GM12878 (cell line): ENCODE data around the gene KCNK4. TPM values are rescaled to one million over a fixed set of nuclear protein-coding genes. Genes with fewer than 3 reads are reported as not detected.

ENCODE experiments used
- ATAC-seq: fragments of 200-7000 bp; cut with Tn5 transposase; 3 replicates; pipeline ENCODE4 v1.9.1; 2020; ENCODE audit warnings: mild to moderate bottlenecking, moderate library complexity
- BruUV-seq: library from RNA; stranded (reverse); fragments of 400-500 nt; replicated peaks from 2 replicates; lab custom pipeline; 2021; lab: Mats Ljungman, UMichigan
- CTCF ChIA-PET: fragments of 300-600 bp; sonication (Branson Sonifier 250); formaldehyde crosslinking; extraction: SDS; loops from one replicate; lab custom pipeline; 2021; ENCODE audit warnings: inconsistent platforms; lab: Yijun Ruan, JAX
- POLR2A ChIA-PET: fragments of 350-600 bp; formaldehyde crosslinking; extraction: SDS; loops from one replicate; lab custom pipeline; 2021; ENCODE audit warnings: inconsistent platforms; lab: Charles Lee
- RAD21 ChIA-PET: fragments of 300-600 bp; sonication (Branson Sonifier 250); formaldehyde crosslinking; loops from one replicate; lab custom pipeline; 2023; ENCODE audit warnings: antibody characterized with exemption; ENCODE audit not compliant: unreplicated experiment; lab: Charles Lee
- SMC1A ChIA-PET: fragments of 300-600 bp; sonication (Branson Sonifier 250); formaldehyde crosslinking; loops from one replicate; lab custom pipeline; 2023; ENCODE audit not compliant: unreplicated experiment, uncharacterized antibody; lab: Charles Lee
- DNase-seq: peaks from one replicate; pipeline ENCODE4 v3.0.0-alpha.2; 2011; ENCODE audit warnings: low read depth, low spot score
- FAIRE-seq: peaks from 3 replicates; lab custom pipeline; 2011; peaks lifted over from hg19 to GRCh38; lab: Jason Lieb, UNC
- H2AFZ ChIP-seq: 2 replicates; pipeline ENCODE4 v1.6.0; 2011; ENCODE audit warnings: low read depth, low read length, control low read depth; ENCODE audit not compliant: control insufficient read depth
- H3K27ac ChIP-seq: 2 replicates; pipeline ENCODE4 v1.5.1; 2011; ENCODE audit warnings: control low read depth; ENCODE audit not compliant: control insufficient read depth, insufficient read depth
- H3K27me3 ChIP-seq, 2 experiments: replicated peaks in 1 of 2; 2 replicates each; pipeline versions ENCODE4 v1.6.0 to v1.6.1; 2011; ENCODE audit warnings: low read length in 1 of 2; ENCODE audit not compliant: control insufficient read depth in 2 of 2, insufficient read depth in 2 of 2
- H3K36me3 ChIP-seq, 2 experiments: 2 replicates each; pipeline ENCODE4 v1.5.1; 2011; ENCODE audit warnings: low read length in 1 of 2; ENCODE audit not compliant: control insufficient read depth in 2 of 2, insufficient read depth in 2 of 2
- H3K4me1 ChIP-seq: 2 replicates; pipeline ENCODE4 v1.6.1; 2011; ENCODE audit warnings: mild to moderate bottlenecking, low read length, moderate library complexity, mixed read lengths; ENCODE audit not compliant: control insufficient read depth, insufficient read depth
- H3K4me2 ChIP-seq: 2 replicates; pipeline ENCODE4 v1.6.0; 2011; ENCODE audit warnings: control low read depth; ENCODE audit not compliant: control insufficient read depth, insufficient read depth
- H3K4me3 ChIP-seq: fragments of 200-600 bp; sonication (generic); 2 replicates; pipeline ENCODE4 v1.5.1; 2016
- H3K79me2 ChIP-seq: 2 replicates; pipeline ENCODE4 v1.6.0; 2011; ENCODE audit warnings: low read length; ENCODE audit not compliant: control insufficient read depth, insufficient read depth
- H3K9ac ChIP-seq: 2 replicates; pipeline ENCODE4 v1.8.0; 2011; ENCODE audit warnings: low read length, control low read depth, mixed read lengths; ENCODE audit not compliant: control insufficient read depth, insufficient read depth
- H3K9me3 ChIP-seq: replicated peaks from 3 replicates; pipeline ENCODE4 v1.5.1; 2011; ENCODE audit warnings: mild to moderate bottlenecking, low read length; ENCODE audit not compliant: control insufficient read depth, insufficient read depth
- H4K20me1 ChIP-seq: 2 replicates; pipeline ENCODE4 v1.6.0; 2011; ENCODE audit not compliant: control insufficient read depth, insufficient read depth
- E2F8 ChIP-seq: fragments of 450-650 bp; IDR thresholded peaks from 2 replicates; pipeline ENCODE4 v1.6.1; 2018; ENCODE audit warnings: mild to moderate bottlenecking, low read depth, moderate library complexity; ENCODE audit not compliant: partially characterized antibody
- HDAC2 ChIP-seq: fragments of 200-600 bp; sonication (generic); IDR thresholded peaks from 2 replicates; pipeline ENCODE4 v1.6.1; 2017
- IRF4 ChIP-seq: IDR thresholded peaks from 2 replicates; pipeline ENCODE4 v1.6.1; 2011; ENCODE audit warnings: low read depth, low read length
- MTA2 ChIP-seq: fragments of 450-650 bp; IDR thresholded peaks from 2 replicates; pipeline ENCODE4 v1.6.1; 2016; ENCODE audit warnings: low read depth, mild to moderate bottlenecking, moderate library complexity
- NFXL1 ChIP-seq: fragments of 450-650 bp; IDR thresholded peaks from 2 replicates; pipeline ENCODE4 v1.6.1; 2017; ENCODE audit warnings: antibody characterized with exemption, mild to moderate bottlenecking, borderline replicate concordance
- NR2C1 ChIP-seq: fragments of 450-650 bp; IDR thresholded peaks from 2 replicates; pipeline ENCODE4 v1.6.1; 2017; ENCODE audit warnings: antibody characterized with exemption, mild to moderate bottlenecking, moderate library complexity
- POLR2AphosphoS5 ChIP-seq: IDR thresholded peaks from 2 replicates; pipeline ENCODE4 v1.6.1; 2011; ENCODE audit warnings: mild to moderate bottlenecking, low read length, inconsistent platforms
- POU2F2 ChIP-seq: IDR thresholded peaks from 3 replicates; pipeline ENCODE4 v1.6.1; 2011; ENCODE audit warnings: low read depth, mild to moderate bottlenecking, low read length, borderline replicate concordance
- RBBP5 ChIP-seq: fragments of 200-600 bp; sonication (generic); conservative IDR thresholded peaks from 2 replicates; pipeline ENCODE4 v1.6.1; 2016
- RELB ChIP-seq: fragments of 450-650 bp; IDR thresholded peaks from 2 replicates; pipeline ENCODE4 v1.6.1; 2017; ENCODE audit warnings: low read depth, mild to moderate bottlenecking, moderate library complexity
- SMARCA5 ChIP-seq: fragments of 450-650 bp; IDR thresholded peaks from 2 replicates; pipeline ENCODE4 v1.6.1; 2017; ENCODE audit warnings: mild to moderate bottlenecking
- SPI1 ChIP-seq: IDR thresholded peaks from 2 replicates; pipeline ENCODE4 v1.6.1; 2011; ENCODE audit warnings: low read depth, mild to moderate bottlenecking, low read length, moderate library complexity, borderline replicate concordance; ENCODE audit not compliant: insufficient read depth
- SREBF2 ChIP-seq: IDR thresholded peaks from 2 replicates; pipeline ENCODE4 v1.6.1; 2012; ENCODE audit warnings: mild to moderate bottlenecking, low read length
- WRNIP1 ChIP-seq: IDR thresholded peaks from 2 replicates; pipeline ENCODE4 v1.6.1; 2011; ENCODE audit warnings: low read depth, low read length, improper control_type of control experiment, borderline replicate concordance
- ZNF622 ChIP-seq: fragments of 450-650 bp; IDR thresholded peaks from 2 replicates; pipeline ENCODE4 v1.6.1; 2017; ENCODE audit warnings: mild to moderate bottlenecking, inconsistent platforms
- WGBS: methylation state at CpG from one replicate; pipeline ENCODE4 v1.1.6; 2016; ENCODE audit warnings: low lambda C conversion rate; ENCODE audit not compliant: insufficient replicate concordance, insufficient coverage; ENCODE audit errors: missing lambda C conversion rate; 5-methylcytosine and 5-hydroxymethylcytosine counted together
- in situ Hi-C: fragments of 300-500 bp; cut with MboI; formaldehyde crosslinking; loops from 9 replicates; pipeline ENCODE4 v1.14.3; 2018; ENCODE audit warnings: mixed read lengths
- intact Hi-C: fragments of 100-400 bp; cut with micrococcal nuclease; formaldehyde crosslinking; loops from one replicate; pipeline ENCODE4 v1.14.2; 2022; ENCODE audit not compliant: unreplicated experiment
- polyA plus RNA-seq, 11 experiments: library from polyadenylated mRNA; depleted of rRNA in 4 of 11; unstranded in 6 of 11; stranded (reverse) in 5 of 11; fragments of >200 nt; fragmentation: Nextera tagmentation in 4 of 11; fragmentation: Illumina TruSeq in 1 of 11; extraction: Ambion mirVana in 4 of 11; extraction: Trizol in 1 of 11; gene quantifications; 1 replicate in 1 of 11; 2 replicates in 10 of 11; pipeline versions ENCODE4 v1.2.1 to v1.2.3, GENCODE V29; 2011 to 2016; ENCODE audit warnings: inconsistent platforms in 2 of 11, missing spikeins in 2 of 11, low read depth in 1 of 11
- total RNA-seq, 4 experiments: library from RNA; depleted of rRNA in 3 of 4; stranded (reverse); fragments of >200 nt in 3 of 4; fragmentation: Illumina TruSeq in 1 of 4; extraction: Trizol in 1 of 4; gene quantifications; 2 replicates each; pipeline versions ENCODE4 v1.2.1 to v1.2.3, GENCODE V29; 2013 to 2021
- TF ChIP-seq, protein P1 (sequence below): IDR thresholded peaks from 2 replicates; pipeline ENCODE4 v1.6.1; 2012; ENCODE audit warnings: low read depth, low read length, improper control_type of control experiment

KCNK4 gene
- total and polyA plus RNA-seq, 10 of the 15 experiments (the other 5 are each of a cell fraction or from before 2014, with no cell fraction given), result 0.04 TPM; not detected in 9

- RAD21 ChIA-PET, result interaction anchor here (1.1 kb wide), 1 partner anchor 31 kb away, joined by 3 read pairs; the partner anchor contains the start of gene PRDX5
- CTCF ChIA-PET, result interaction anchor here (1.5 to 1.8 kb wide), 2 partner anchors 13 to 31 kb away, joined by 4 to 9 read pairs; partner anchors contain the start of genes PRDX5 and TRMT112
- Histone ChIP-seq H3K36me3 (peaks cover 0 to 9% of the 10 kb centered on the region in 2 experiments; a peak in 3 of 4 replicates), H3K27ac (no peak overlapping the region), H3K9ac (no peak overlapping the region), H3K27me3 (no peaks in the 10 kb centered on the region), H3K9me3 (no peaks in the 10 kb centered on the region), H3K4me1 (no peaks in the 10 kb centered on the region), H3K79me2 (no peaks in the 10 kb centered on the region), H4K20me1 (no peaks in the 10 kb centered on the region), H3K4me2 (no peak overlapping the region), H2AFZ (no peak overlapping the region), H3K4me3 (no peak overlapping the region)
- intact Hi-C loops (no loop called here), in situ Hi-C loops (no loop called here)
- POLR2A ChIA-PET, result interaction anchor here (1.0 kb wide), 1 partner anchor 11 kb away, joined by 3 read pairs; no protein-coding TSS in a partner anchor
- WGBS, result 84% methylated on average over 7 of the region's 7 CpGs
- TF ChIP-seq, protein P1, sequence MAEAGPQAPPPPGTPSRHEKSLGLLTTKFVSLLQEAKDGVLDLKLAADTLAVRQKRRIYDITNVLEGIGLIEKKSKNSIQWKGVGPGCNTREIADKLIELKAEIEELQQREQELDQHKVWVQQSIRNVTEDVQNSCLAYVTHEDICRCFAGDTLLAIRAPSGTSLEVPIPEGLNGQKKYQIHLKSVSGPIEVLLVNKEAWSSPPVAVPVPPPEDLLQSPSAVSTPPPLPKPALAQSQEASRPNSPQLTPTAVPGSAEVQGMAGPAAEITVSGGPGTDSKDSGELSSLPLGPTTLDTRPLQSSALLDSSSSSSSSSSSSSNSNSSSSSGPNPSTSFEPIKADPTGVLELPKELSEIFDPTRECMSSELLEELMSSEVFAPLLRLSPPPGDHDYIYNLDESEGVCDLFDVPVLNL, result no peak
- TF ChIP-seq WRNIP1 (no peak), ZNF622 (no peak), POU2F2 (no peak), RELB (no peak), NR2C1 (no peak), SMARCA5 (no peak), HDAC2 (no peak), IRF4 (no peak), RBBP5 (no peak), MTA2 (no peak), POLR2AphosphoS5 (no peak), SPI1 (no peak), SREBF2 (no peak), NFXL1 (no peak), E2F8 (no peak)
- SMC1A ChIA-PET, result interaction anchor here (1.1 kb wide), 1 partner anchor 8 kb away, joined by 3 read pairs; no protein-coding TSS in a partner anchor
- FAIRE-seq, result no peak
- no peak for ATAC-seq
- BruUV-seq, result no TSS peak
- DNase-seq, result no peak
Observed at GRCh38 chr11:64349025-64349387, 57.9 kb downstream of the KCNK4 start.
